SK-N-SH treated with all-trans-retinoic acid at 6 μM for 48 hours (cell line): ENCODE data around the gene GNAQ.
"Not testable (repeated sequence)": the region's sequence is repeated elsewhere in the genome, so short reads cannot be mapped to it uniquely, and the experiment has no call there.

Source experiments
- ATAC-seq: fragments of 200-7000 bp; cut with Tn5 transposase; 3 replicates; pipeline ENCODE4 v1.9.1; 2020; ENCODE audit warnings: mild to moderate bottlenecking, moderate library complexity
- ARNTL ChIP-seq: fragments of 450-650 bp; formaldehyde crosslinking; IDR thresholded peaks from 2 replicates; pipeline ENCODE4 v1.5.0; 2020; ENCODE audit warnings: low read depth, mild to moderate bottlenecking, moderate library complexity, borderline replicate concordance
- BACH2 ChIP-seq: fragments of 250-450 bp; sonication (Bioruptor Pico); IDR thresholded peaks from 2 replicates; pipeline ENCODE4 v1.9.0; 2021; ENCODE audit warnings: mild to moderate bottlenecking, borderline replicate concordance
- CREB5 ChIP-seq: fragments of 250-450 bp; sonication (Bioruptor Pico); IDR thresholded peaks from 2 replicates; pipeline ENCODE4 v1.5.1; 2020; ENCODE audit warnings: low read depth, mild to moderate bottlenecking, moderate library complexity
- CSDC2 ChIP-seq: fragments of 250-450 bp; sonication (Bioruptor Pico); IDR thresholded peaks from 2 replicates; pipeline ENCODE4 v1.5.0; 2020; ENCODE audit warnings: mild to moderate bottlenecking, moderate library complexity
- ESRRG ChIP-seq: fragments of 250-450 bp; sonication (Bioruptor Pico); IDR thresholded peaks from 2 replicates; pipeline ENCODE4 v1.6.1; 2021; ENCODE audit warnings: mild to moderate bottlenecking
- ISL1 ChIP-seq: fragments of 250-450 bp; sonication (Bioruptor Pico); IDR thresholded peaks from 2 replicates; pipeline ENCODE4 v2.1.2; 2022; ENCODE audit warnings: mild to moderate bottlenecking, moderate library complexity
- PATZ1 ChIP-seq: fragments of 250-450 bp; sonication (Bioruptor Pico); IDR thresholded peaks from 2 replicates; pipeline ENCODE4 v1.8.0; 2020; ENCODE audit warnings: mild to moderate bottlenecking, moderate library complexity, borderline replicate concordance
- POU6F1 ChIP-seq: fragments of 250-450 bp; sonication (Bioruptor Pico); IDR thresholded peaks from 2 replicates; pipeline ENCODE4 v1.8.0; 2021; ENCODE audit warnings: low read depth, mild to moderate bottlenecking, moderate library complexity, borderline replicate concordance
- PPARA ChIP-seq: fragments of 250-450 bp; sonication (Bioruptor Pico); IDR thresholded peaks from 2 replicates; pipeline ENCODE4 v1.5.0; 2020; ENCODE audit warnings: mild to moderate bottlenecking, borderline replicate concordance
- RARB ChIP-seq: fragments of 250-450 bp; sonication (Bioruptor Pico); IDR thresholded peaks from 2 replicates; pipeline ENCODE4 v1.8.0; 2021; ENCODE audit warnings: mild to moderate bottlenecking, moderate library complexity
- TOX ChIP-seq: fragments of 250-450 bp; sonication (Bioruptor Pico); IDR thresholded peaks from 2 replicates; pipeline ENCODE4 v1.8.0; 2021; ENCODE audit warnings: mild to moderate bottlenecking, moderate library complexity, borderline replicate concordance
- TSHZ2 ChIP-seq: fragments of 250-450 bp; sonication (Bioruptor Pico); IDR thresholded peaks from 2 replicates; pipeline ENCODE4 v1.5.0; 2020; ENCODE audit warnings: mild to moderate bottlenecking, moderate library complexity
- ZFP3 ChIP-seq: fragments of 250-450 bp; sonication (Bioruptor Pico); IDR thresholded peaks from 2 replicates; pipeline ENCODE4 v1.5.0; 2020; ENCODE audit warnings: mild to moderate bottlenecking, moderate library complexity
- ZFP30 ChIP-seq: fragments of 450-650 bp; formaldehyde crosslinking; IDR thresholded peaks from 2 replicates; pipeline ENCODE4 v1.5.0; 2022; ENCODE audit warnings: mild to moderate bottlenecking, moderate library complexity
- ZNF565 ChIP-seq: fragments of 450-650 bp; formaldehyde crosslinking; conservative IDR thresholded peaks from 2 replicates; pipeline ENCODE4 v1.5.0; 2020; ENCODE audit warnings: low read depth, mild to moderate bottlenecking, moderate library complexity
- ZNF8 ChIP-seq: fragments of 450-650 bp; formaldehyde crosslinking; IDR thresholded peaks from 2 replicates; pipeline ENCODE4 v1.5.0; 2020; ENCODE audit warnings: mild to moderate bottlenecking, moderate library complexity

Gene GNAQ

GRCh38 chr9:77883133-77883532 lies 148.5 kb downstream of the GNAQ start:
- TF ChIP-seq ZNF565 (CRISPR knock-in tag) (no peak), RARB (CRISPR knock-in tag) (no peak), TOX (CRISPR knock-in tag) (no peak), TSHZ2 (no peak)
- ATAC-seq: no peak

- no peak for TF ChIP-seq POU6F1
- TF ChIP-seq PATZ1 (CRISPR knock-in tag): no peak
- no peak for TF ChIP-seq ZFP3
- TF ChIP-seq RARB (CRISPR knock-in tag): no peak
- TF ChIP-seq BACH2 (CRISPR knock-in tag): no peak
- TF ChIP-seq CSDC2 (CRISPR knock-in tag): no peak
- no peak for TF ChIP-seq PPARA (CRISPR knock-in tag)
- no peak for TF ChIP-seq ZFP30 (CRISPR knock-in tag)
- TF ChIP-seq ZNF565 (CRISPR knock-in tag): no peak
- no peak for TF ChIP-seq ISL1 (CRISPR knock-in tag)
- TF ChIP-seq ESRRG (CRISPR knock-in tag): no peak
- ATAC-seq: no peak
Measured at GRCh38 chr9:77882294-77882693, 149.3 kb downstream of the GNAQ start.

GRCh38 chr9:77881634-77882033 lies 150.0 kb downstream of the GNAQ start:
- not testable (repeated sequence) for ATAC-seq

GRCh38 chr9:77881111-77881510 lies 150.5 kb downstream of the GNAQ start:
- no peak for ATAC-seq
- no peak for TF ChIP-seq ZFP30 (CRISPR knock-in tag)
- no peak for TF ChIP-seq ZFP3
- no peak for TF ChIP-seq POU6F1
- TF ChIP-seq ARNTL (CRISPR knock-in tag): no peak
- TF ChIP-seq TSHZ2: no peak
- TF ChIP-seq ISL1 (CRISPR knock-in tag): no peak
- no peak for TF ChIP-seq ZNF8 (CRISPR knock-in tag)
- TF ChIP-seq, all 23 proteins: peak for 0

GRCh38 chr9:77879437-77879943 lies 152.1 kb downstream of the GNAQ start:
- peak; percentile 67 for ATAC-seq
- peak; percentile 98 for TF ChIP-seq ISL1 (CRISPR knock-in tag)
- TF ChIP-seq ZNF565 (CRISPR knock-in tag): no peak
- no peak for TF ChIP-seq ESRRG (CRISPR knock-in tag)
- peak; percentile 15; the same call in 1 of the 2 replicates for TF ChIP-seq CREB5 (CRISPR knock-in tag)

- not testable (repeated sequence) for ATAC-seq
Measured at GRCh38 chr9:77878793-77879192, 152.8 kb downstream of the GNAQ start.
